Measurements from ENCODE around the gene NDST3. TPM values are rescaled to one million over a fixed set of nuclear protein-coding genes. Genes with fewer than 3 reads are reported as not detected.

The NDST3 gene
- total RNA-seq, 2 experiments from 2014 or later = not detected

GRCh38 chr4:118173126-118173525, 138.8 kb downstream of the NDST3 start:
- ChIA-PET POLR2A (interaction anchor here (0.6 kb wide), 1 partner anchor 241 kb away, joined by 3 read pairs; no protein-coding TSS in a partner anchor), CTCF (ENCODE audit: unreplicated experiment) (no interaction called here)
- Histone ChIP-seq H3K4me3 (ENCODE audit: low read depth, low read length, poor library complexity, severe bottlenecking) (no peak overlapping the region), H3K36me3 (ENCODE audit: insufficient read depth, low read length) (no peaks in the 10 kb centered on the region), H2AFZ (ENCODE audit: low read length) (no peak overlapping the region), H3K79me2 (ENCODE audit: insufficient read depth, low read depth, low read length) (no peaks in the 10 kb centered on the region), H3K4me2 (ENCODE audit: low read length) (no peak overlapping the region), H3K9me3 (ENCODE audit: low read length) (no peaks in the 10 kb centered on the region), H4K20me1 (ENCODE audit: insufficient read depth, low read length) (no peaks in the 10 kb centered on the region), H3K9me2 (ENCODE audit: insufficient read depth, low read length) (no peaks in the 10 kb centered on the region), H3K4me1 (ENCODE audit: insufficient read depth, low read length, poor library complexity, severe bottlenecking) (no peaks in the 10 kb centered on the region), H3K27ac (ENCODE audit: low read depth, low read length, poor library complexity, severe bottlenecking) (no peak overlapping the region)
- intact Hi-C loops (cut with micrococcal nuclease; ENCODE audit: unreplicated experiment) = no loop called here
- TF ChIP-seq EZH2phosphoT487 (IDR thresholded peaks at IDR 0.05; ENCODE audit: borderline replicate concordance, low read depth, low read length) = no peak
- no peak for TF ChIP-seq CTCF (conservative IDR thresholded peaks at IDR 0.05; ENCODE audit: low read length)
- BruUV-seq (replicated peaks) = no TSS peak
- no peak for DNase-seq (ENCODE audit: low spot score)

- Histone ChIP-seq H3K36me3 (ENCODE audit: insufficient read depth, low read length) (no peaks in the 10 kb centered on the region), H3K27ac (ENCODE audit: low read depth, low read length, poor library complexity, severe bottlenecking) (no peak overlapping the region), H3K9me2 (ENCODE audit: insufficient read depth, low read length) (no peaks in the 10 kb centered on the region), H3K9me3 (ENCODE audit: low read length) (no peaks in the 10 kb centered on the region), H2AFZ (ENCODE audit: low read length) (no peak overlapping the region), H4K20me1 (ENCODE audit: insufficient read depth, low read length) (no peaks in the 10 kb centered on the region), H3K79me2 (ENCODE audit: insufficient read depth, low read depth, low read length) (no peaks in the 10 kb centered on the region), H3K4me2 (ENCODE audit: low read length) (no peak overlapping the region), H3K4me1 (ENCODE audit: insufficient read depth, low read length, poor library complexity, severe bottlenecking) (no peaks in the 10 kb centered on the region), H3K4me3 (ENCODE audit: low read depth, low read length, poor library complexity, severe bottlenecking) (no peak overlapping the region)
- no TSS peak for BruUV-seq (replicated peaks)
- TF ChIP-seq CTCF (conservative IDR thresholded peaks at IDR 0.05; ENCODE audit: low read length) (no peak), EZH2phosphoT487 (IDR thresholded peaks at IDR 0.05; ENCODE audit: borderline replicate concordance, low read depth, low read length) (no peak)
- ChIA-PET POLR2A (interaction anchor here (0.6 to 1.0 kb wide), 3 partner anchors 14 to 150 kb away, joined by 3 to 4 read pairs (median 3); no protein-coding TSS in a partner anchor), CTCF (ENCODE audit: unreplicated experiment) (no interaction called here)
- intact Hi-C loops (cut with micrococcal nuclease; ENCODE audit: unreplicated experiment) = no loop called here
- DNase-seq (ENCODE audit: low spot score) = no peak
Measured at GRCh38 chr4:118173956-118174725, 139.9 kb downstream of the NDST3 start.

GRCh38 chr4:118175506-118175905, 141.2 kb downstream of the NDST3 start:
- POLR2A ChIA-PET = no interaction called here

More at GRCh38 chr4:118175506-118175905, 141.2 kb downstream of the NDST3 start:
- no peak for DNase-seq (ENCODE audit: low spot score)
- H3K4me2 ChIP-seq (ENCODE audit: low read length) = no peak overlapping the region
- H3K36me3 ChIP-seq (ENCODE audit: insufficient read depth, low read length) = no peaks in the 10 kb centered on the region
- no TSS peak for BruUV-seq (replicated peaks)
- intact Hi-C loops (cut with micrococcal nuclease; ENCODE audit: unreplicated experiment) = no loop called here
- no peak overlapping the region for H3K27ac ChIP-seq (ENCODE audit: low read depth, low read length, poor library complexity, severe bottlenecking)
- H2AFZ ChIP-seq (ENCODE audit: low read length) = no peak overlapping the region
- TF ChIP-seq EZH2phosphoT487 (IDR thresholded peaks at IDR 0.05; ENCODE audit: borderline replicate concordance, low read depth, low read length) (no peak), CTCF (conservative IDR thresholded peaks at IDR 0.05; ENCODE audit: low read length) (no peak)
- H4K20me1 ChIP-seq (ENCODE audit: insufficient read depth, low read length) = no peaks in the 10 kb centered on the region
- no peaks in the 10 kb centered on the region for H3K9me2 ChIP-seq (ENCODE audit: insufficient read depth, low read length)
- H3K79me2 ChIP-seq (ENCODE audit: insufficient read depth, low read depth, low read length) = no peaks in the 10 kb centered on the region
- no peaks in the 10 kb centered on the region for H3K9me3 ChIP-seq (ENCODE audit: low read length)
- H3K4me1 ChIP-seq (ENCODE audit: insufficient read depth, low read length, poor library complexity, severe bottlenecking) = no peaks in the 10 kb centered on the region
- no peak overlapping the region for H3K4me3 ChIP-seq (ENCODE audit: low read depth, low read length, poor library complexity, severe bottlenecking)
- CTCF ChIA-PET (ENCODE audit: unreplicated experiment) = no interaction called here

All from OCI-LY7 (cell line).